Measurements from ENCODE around the gene TP73. TPM values are rescaled to one million over a fixed set of nuclear protein-coding genes. Genes with fewer than 3 reads are reported as not detected.

TP73 gene
- total and polyA plus RNA-seq, 2 donors from 2014 or later, result 0.54 TPM; not detected in 1

DNA sequence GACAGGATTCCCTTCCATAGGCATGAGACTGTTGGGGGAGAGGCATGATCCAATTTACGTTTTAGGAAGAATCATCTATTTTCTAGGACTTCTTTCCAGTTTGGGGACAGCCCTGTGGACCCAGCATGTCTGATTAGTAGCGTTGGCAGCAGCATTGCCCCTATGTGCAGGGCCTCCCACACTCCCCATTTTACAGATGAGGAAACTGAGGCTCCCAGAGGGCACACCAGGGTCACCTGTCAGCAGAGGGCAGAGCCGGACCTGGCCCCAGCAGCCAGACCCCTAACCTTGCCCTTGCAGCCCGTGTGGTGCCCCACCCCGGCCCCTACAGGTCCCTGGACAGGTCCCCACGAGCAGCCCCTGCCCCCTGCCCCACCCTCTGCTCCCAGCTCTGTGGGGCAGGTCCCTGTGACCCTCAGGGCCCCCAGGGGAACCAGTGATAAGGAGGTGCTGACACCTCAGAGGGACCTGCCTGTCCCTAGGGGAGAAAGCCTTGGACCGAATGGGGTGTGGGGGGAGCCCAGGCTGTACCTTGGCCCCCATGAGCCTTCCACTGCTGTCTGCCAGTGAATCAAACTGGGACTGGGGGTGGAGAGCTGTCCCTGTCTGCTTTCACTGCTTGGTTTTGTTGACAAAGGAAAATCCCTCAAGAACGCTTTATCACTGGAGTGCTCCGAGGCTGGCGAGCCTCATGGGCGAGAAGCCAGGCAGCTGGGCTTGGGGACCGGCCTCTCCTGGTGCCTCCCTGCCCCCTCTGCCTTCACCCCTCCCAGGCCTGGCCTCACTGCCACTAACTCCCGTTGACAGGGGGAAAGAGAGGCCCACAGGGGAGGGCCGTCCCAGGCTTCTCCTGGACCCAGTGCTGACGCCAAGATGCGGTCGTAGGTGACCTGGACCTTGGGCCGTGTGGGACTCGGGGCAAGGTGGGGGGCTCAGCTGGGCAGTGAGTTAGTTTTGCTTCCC is 60.5 kb downstream of the TP73 start:
- FAIRE-seq, result no peak

DNA sequence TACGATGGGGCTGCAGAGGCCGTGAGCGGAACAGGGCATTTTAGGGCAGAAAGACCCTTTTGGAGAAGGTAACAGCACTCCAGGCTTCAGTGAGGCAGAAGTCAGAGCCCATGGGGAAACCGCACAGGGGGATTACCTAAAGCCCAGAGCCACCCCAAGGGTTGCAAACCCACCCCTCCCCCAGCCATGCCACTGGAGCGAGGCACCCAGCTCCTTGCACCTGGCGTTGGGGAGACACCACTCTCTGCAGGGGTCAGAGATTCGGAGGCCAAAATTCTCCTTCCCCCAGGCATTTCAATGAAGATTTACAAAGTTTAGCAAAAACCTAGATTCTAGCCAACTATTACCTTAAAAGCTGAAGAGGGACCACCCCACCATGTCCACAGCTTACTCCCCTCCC is 61.5 kb downstream of the TP73 start:
- no peaks in the 10 kb centered on the region for H3K4me1 ChIP-seq (ENCODE audit: control insufficient read depth in 2 of 3, insufficient read depth in 2 of 3, low read depth in 1 of 3, low read length in 3 of 3)
- no peaks in the 10 kb centered on the region for H3K9me3 ChIP-seq (ENCODE audit: control insufficient read depth in 2 of 3, insufficient read depth in 1 of 3, low read length in 3 of 3)
- H3K27me3 ChIP-seq (ENCODE audit: control insufficient read depth, insufficient read depth, low read length), result no peaks in the 10 kb centered on the region
- H3K36me3 ChIP-seq (ENCODE audit: control insufficient read depth in 2 of 3, insufficient read depth in 3 of 3, low read length in 3 of 3), result no peaks in the 10 kb centered on the region
- DNase-seq, result no peak
- TF ChIP-seq, protein P1, sequence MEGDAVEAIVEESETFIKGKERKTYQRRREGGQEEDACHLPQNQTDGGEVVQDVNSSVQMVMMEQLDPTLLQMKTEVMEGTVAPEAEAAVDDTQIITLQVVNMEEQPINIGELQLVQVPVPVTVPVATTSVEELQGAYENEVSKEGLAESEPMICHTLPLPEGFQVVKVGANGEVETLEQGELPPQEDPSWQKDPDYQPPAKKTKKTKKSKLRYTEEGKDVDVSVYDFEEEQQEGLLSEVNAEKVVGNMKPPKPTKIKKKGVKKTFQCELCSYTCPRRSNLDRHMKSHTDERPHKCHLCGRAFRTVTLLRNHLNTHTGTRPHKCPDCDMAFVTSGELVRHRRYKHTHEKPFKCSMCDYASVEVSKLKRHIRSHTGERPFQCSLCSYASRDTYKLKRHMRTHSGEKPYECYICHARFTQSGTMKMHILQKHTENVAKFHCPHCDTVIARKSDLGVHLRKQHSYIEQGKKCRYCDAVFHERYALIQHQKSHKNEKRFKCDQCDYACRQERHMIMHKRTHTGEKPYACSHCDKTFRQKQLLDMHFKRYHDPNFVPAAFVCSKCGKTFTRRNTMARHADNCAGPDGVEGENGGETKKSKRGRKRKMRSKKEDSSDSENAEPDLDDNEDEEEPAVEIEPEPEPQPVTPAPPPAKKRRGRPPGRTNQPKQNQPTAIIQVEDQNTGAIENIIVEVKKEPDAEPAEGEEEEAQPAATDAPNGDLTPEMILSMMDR (IDR thresholded peaks at IDR 0.05; ENCODE audit: borderline replicate concordance, extremely low read depth, insufficient read depth), result no peak
- intact Hi-C loops (cut with DNase I), result no loop called here
- H3K4me3 ChIP-seq (ENCODE audit: low read length in 3 of 3), result no peak overlapping the region
- no peak overlapping the region for H3K9ac ChIP-seq (ENCODE audit: low read length in 3 of 3)
- FAIRE-seq, result no peak
- H3K27ac ChIP-seq (ENCODE audit: low read depth in 2 of 2, low read length in 2 of 2), result no peak overlapping the region

More for the DNA sequence above, 60.5 kb downstream of the TP73 start:
- H3K9me3 ChIP-seq (ENCODE audit: control insufficient read depth in 2 of 3, insufficient read depth in 1 of 3, low read length in 3 of 3), result no peaks in the 10 kb centered on the region
- no peak overlapping the region for H3K4me3 ChIP-seq (ENCODE audit: low read length in 3 of 3)
- no peak overlapping the region for H3K27ac ChIP-seq (ENCODE audit: low read depth in 2 of 2, low read length in 2 of 2)
- no peak for DNase-seq
- H3K4me1 ChIP-seq (ENCODE audit: control insufficient read depth in 2 of 3, insufficient read depth in 2 of 3, low read depth in 1 of 3, low read length in 3 of 3), result no peaks in the 10 kb centered on the region
- no peaks in the 10 kb centered on the region for H3K27me3 ChIP-seq (ENCODE audit: control insufficient read depth, insufficient read depth, low read length)
- no peaks in the 10 kb centered on the region for H3K36me3 ChIP-seq (ENCODE audit: control insufficient read depth in 2 of 3, insufficient read depth in 3 of 3, low read length in 3 of 3)
- intact Hi-C loops (cut with DNase I), result no loop called here
- H3K9ac ChIP-seq (ENCODE audit: low read length in 3 of 3), result no peak overlapping the region
- TF ChIP-seq, protein P1 (IDR thresholded peaks at IDR 0.05; ENCODE audit: borderline replicate concordance, extremely low read depth, insufficient read depth), result no peak

DNA sequence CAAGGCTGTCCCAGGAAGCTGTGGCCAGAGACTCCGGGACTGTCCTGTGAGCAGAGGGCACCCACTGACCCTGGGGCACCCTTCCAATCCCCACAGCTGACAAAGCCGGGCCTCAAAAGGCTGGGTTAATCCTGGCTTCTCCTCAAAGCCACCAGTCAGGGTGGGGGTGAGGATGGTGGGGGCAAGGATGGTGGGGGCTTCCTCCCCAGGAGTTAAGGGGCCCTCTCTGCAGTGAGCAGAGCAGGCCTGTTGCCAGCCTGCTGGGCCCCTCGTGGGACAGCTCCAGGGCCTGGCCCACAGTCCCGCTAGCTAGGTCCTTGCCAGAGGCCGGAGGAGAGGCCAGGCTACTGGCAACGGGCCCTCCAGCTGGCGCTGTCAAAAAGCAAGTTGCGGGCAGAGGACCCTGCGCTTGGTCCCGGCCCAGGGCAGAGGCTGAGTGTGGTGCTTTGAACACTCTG is 62.0 kb downstream of the TP73 start:
- no peak overlapping the region for H3K27ac ChIP-seq (ENCODE audit: low read depth in 2 of 2, low read length in 2 of 2)
- no peak overlapping the region for H3K9ac ChIP-seq (ENCODE audit: low read length in 3 of 3)
- intact Hi-C loops (cut with DNase I), result no loop called here
- H3K9me3 ChIP-seq (ENCODE audit: control insufficient read depth in 2 of 3, insufficient read depth in 1 of 3, low read length in 3 of 3), result no peaks in the 10 kb centered on the region
- H3K4me3 ChIP-seq (ENCODE audit: low read length in 3 of 3), result no peak overlapping the region
- FAIRE-seq (no peak), DNase-seq (no peak)
- TF ChIP-seq, protein P1 (IDR thresholded peaks at IDR 0.05; ENCODE audit: borderline replicate concordance, extremely low read depth, insufficient read depth), result no peak
- no peaks in the 10 kb centered on the region for H3K27me3 ChIP-seq (ENCODE audit: control insufficient read depth, insufficient read depth, low read length)
- no peaks in the 10 kb centered on the region for H3K4me1 ChIP-seq (ENCODE audit: control insufficient read depth in 2 of 3, insufficient read depth in 2 of 3, low read depth in 1 of 3, low read length in 3 of 3)
- no peaks in the 10 kb centered on the region for H3K36me3 ChIP-seq (ENCODE audit: control insufficient read depth in 2 of 3, insufficient read depth in 3 of 3, low read length in 3 of 3)

All from kidney (tissue), 14 donors.